ENCODE results near the gene PSTK.

The PSTK gene

GRCh38 chr10:123021517-123021916 is 41.3 kb downstream of the PSTK start:
- TF ChIP-seq, protein P1, sequence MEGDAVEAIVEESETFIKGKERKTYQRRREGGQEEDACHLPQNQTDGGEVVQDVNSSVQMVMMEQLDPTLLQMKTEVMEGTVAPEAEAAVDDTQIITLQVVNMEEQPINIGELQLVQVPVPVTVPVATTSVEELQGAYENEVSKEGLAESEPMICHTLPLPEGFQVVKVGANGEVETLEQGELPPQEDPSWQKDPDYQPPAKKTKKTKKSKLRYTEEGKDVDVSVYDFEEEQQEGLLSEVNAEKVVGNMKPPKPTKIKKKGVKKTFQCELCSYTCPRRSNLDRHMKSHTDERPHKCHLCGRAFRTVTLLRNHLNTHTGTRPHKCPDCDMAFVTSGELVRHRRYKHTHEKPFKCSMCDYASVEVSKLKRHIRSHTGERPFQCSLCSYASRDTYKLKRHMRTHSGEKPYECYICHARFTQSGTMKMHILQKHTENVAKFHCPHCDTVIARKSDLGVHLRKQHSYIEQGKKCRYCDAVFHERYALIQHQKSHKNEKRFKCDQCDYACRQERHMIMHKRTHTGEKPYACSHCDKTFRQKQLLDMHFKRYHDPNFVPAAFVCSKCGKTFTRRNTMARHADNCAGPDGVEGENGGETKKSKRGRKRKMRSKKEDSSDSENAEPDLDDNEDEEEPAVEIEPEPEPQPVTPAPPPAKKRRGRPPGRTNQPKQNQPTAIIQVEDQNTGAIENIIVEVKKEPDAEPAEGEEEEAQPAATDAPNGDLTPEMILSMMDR (IDR thresholded peaks at IDR 0.05; ENCODE audit: extremely low read depth, insufficient read depth, missing control alignments), result peak; percentile 53
- in situ Hi-C loops (cut with MboI; ENCODE audit: low pct_unique_long_range_greater_than_20kb, low sequenced_read_pairs, unreplicated experiment), result no loop called here
- DNase-seq (ENCODE audit: low spot score), result no peak

GRCh38 chr10:123024540-123024939 is 44.3 kb downstream of the PSTK start:
- in situ Hi-C loops (cut with MboI; ENCODE audit: low pct_unique_long_range_greater_than_20kb, low sequenced_read_pairs, unreplicated experiment), result no loop called here
- TF ChIP-seq, protein P1 (IDR thresholded peaks at IDR 0.05; ENCODE audit: extremely low read depth, insufficient read depth, missing control alignments), result no peak

DNA sequence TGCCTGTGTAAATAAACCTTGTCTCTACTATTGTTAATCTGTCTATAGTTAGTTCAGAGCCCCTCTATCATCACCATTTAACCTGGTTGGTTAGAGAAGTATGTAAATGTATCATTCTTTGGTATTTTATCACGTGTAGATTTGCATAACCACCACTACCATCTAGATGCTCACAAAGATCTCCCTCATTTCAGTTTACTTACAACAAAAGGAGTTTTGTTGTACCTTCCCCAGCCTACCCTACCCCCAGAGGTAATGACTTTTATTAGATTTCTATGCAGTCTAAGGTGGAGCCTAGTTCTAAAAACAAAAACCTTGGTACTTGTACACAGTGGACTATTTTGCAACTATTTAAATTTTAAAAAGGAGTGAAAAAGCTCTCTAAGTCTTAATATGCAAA is 46.1 kb downstream of the PSTK start:
- in situ Hi-C loops (cut with MboI; ENCODE audit: low pct_unique_long_range_greater_than_20kb, low sequenced_read_pairs, unreplicated experiment), result no loop called here
- no peak for DNase-seq (ENCODE audit: low spot score)

More at GRCh38 chr10:123024540-123024939, 44.3 kb downstream of the PSTK start:
- no peak for DNase-seq (ENCODE audit: low spot score)

GRCh38 chr10:123027861-123028260 is 47.7 kb downstream of the PSTK start:
- in situ Hi-C loops (cut with MboI; ENCODE audit: low pct_unique_long_range_greater_than_20kb, low sequenced_read_pairs, unreplicated experiment), result no loop called here
- TF ChIP-seq, protein P1 (IDR thresholded peaks at IDR 0.05; ENCODE audit: extremely low read depth, insufficient read depth, missing control alignments), result no peak
- no peak for DNase-seq (ENCODE audit: low spot score)

More for the DNA sequence above, 46.1 kb downstream of the PSTK start:
- TF ChIP-seq, protein P1 (IDR thresholded peaks at IDR 0.05; ENCODE audit: extremely low read depth, insufficient read depth, missing control alignments), result no peak

DNA sequence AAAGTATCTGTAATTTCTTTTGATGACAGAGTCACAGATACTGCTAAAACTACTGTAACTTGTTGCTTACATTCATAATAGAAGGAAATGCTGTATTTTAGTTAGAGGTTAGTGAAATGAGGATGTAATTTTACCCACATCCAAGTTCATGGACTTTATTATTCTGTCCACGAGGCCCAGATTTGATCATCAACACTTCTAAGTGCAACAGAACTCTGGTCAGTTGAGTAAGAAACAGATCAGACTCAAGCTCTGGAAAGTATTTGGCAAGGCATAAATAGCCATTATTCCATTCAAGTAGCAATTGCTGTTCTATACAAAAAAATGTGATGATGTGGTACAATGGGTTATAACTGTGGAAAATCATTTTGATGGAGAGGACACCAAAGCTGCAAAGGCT is 50.9 kb downstream of the PSTK start:
- TF ChIP-seq, protein P1 (IDR thresholded peaks at IDR 0.05; ENCODE audit: extremely low read depth, insufficient read depth, missing control alignments), result no peak
- in situ Hi-C loops (cut with MboI; ENCODE audit: low pct_unique_long_range_greater_than_20kb, low sequenced_read_pairs, unreplicated experiment), result no loop called here
- no peak for DNase-seq (ENCODE audit: low spot score)

DNA sequence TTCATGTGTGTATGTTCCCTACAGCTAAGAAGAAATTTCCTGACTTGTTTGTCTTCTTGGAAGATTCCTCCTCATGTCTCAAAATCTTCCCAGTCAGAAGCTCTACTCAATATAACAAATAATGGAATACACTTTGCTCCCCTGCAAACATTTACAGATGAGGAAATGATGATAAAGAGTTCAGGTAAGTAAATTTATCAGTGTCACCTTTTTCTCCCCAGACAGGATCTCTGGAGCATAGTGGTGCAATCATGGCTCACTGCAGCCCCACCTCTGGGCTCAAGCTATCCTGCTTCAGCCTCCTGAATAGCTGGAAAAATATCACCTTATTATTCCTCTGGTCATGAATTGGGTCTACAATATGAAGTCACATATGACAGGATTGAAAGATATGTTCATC is 54.1 kb downstream of the PSTK start:
- no peak for DNase-seq (ENCODE audit: low spot score)
- TF ChIP-seq, protein P1 (IDR thresholded peaks at IDR 0.05; ENCODE audit: extremely low read depth, insufficient read depth, missing control alignments), result no peak
- in situ Hi-C loops (cut with MboI; ENCODE audit: low pct_unique_long_range_greater_than_20kb, low sequenced_read_pairs, unreplicated experiment), result no loop called here
